ENCODE data around the gene RNF130.

GRCh38 chr5:179974246-179974945, 97.2 kb downstream of the RNF130 start:
- TF ChIP-seq, protein P1, sequence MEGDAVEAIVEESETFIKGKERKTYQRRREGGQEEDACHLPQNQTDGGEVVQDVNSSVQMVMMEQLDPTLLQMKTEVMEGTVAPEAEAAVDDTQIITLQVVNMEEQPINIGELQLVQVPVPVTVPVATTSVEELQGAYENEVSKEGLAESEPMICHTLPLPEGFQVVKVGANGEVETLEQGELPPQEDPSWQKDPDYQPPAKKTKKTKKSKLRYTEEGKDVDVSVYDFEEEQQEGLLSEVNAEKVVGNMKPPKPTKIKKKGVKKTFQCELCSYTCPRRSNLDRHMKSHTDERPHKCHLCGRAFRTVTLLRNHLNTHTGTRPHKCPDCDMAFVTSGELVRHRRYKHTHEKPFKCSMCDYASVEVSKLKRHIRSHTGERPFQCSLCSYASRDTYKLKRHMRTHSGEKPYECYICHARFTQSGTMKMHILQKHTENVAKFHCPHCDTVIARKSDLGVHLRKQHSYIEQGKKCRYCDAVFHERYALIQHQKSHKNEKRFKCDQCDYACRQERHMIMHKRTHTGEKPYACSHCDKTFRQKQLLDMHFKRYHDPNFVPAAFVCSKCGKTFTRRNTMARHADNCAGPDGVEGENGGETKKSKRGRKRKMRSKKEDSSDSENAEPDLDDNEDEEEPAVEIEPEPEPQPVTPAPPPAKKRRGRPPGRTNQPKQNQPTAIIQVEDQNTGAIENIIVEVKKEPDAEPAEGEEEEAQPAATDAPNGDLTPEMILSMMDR (conservative IDR thresholded peaks at IDR 0.05; ENCODE audit: low read depth, low read length), result no peak
- no peak for TF ChIP-seq EZH2 (IDR thresholded peaks at IDR 0.05; ENCODE audit: borderline replicate concordance, low read depth, low read length, poor library complexity, severe bottlenecking)

Measured in A673 (cell line).